Neural progenitor cell (in vitro differentiated cells): ENCODE results near the gene TEAD1. TPM values are rescaled to one million over a fixed set of nuclear protein-coding genes. Genes with fewer than 3 reads are reported as not detected.

Source experiments
- DNase-seq: peaks from one replicate; pipeline ENCODE4 v3.0.0-alpha.2; 2016; ENCODE audit warnings: low spot score
- H2AFZ ChIP-seq: fragments of 200-600 bp; sonication (generic); replicated peaks from 2 replicates; pipeline ENCODE4 v1.6.1; 2016; ENCODE audit warnings: antibody characterized with exemption
- H3F3A ChIP-seq: fragments of 200-600 bp; sonication (generic); 2 replicates; pipeline ENCODE4 v1.6.1; 2016; ENCODE audit warnings: antibody characterized with exemption, low read depth
- H3K27ac ChIP-seq: fragments of 200-600 bp; sonication (generic); 2 replicates; pipeline ENCODE4 v1.5.1; 2016; ENCODE audit warnings: mild to moderate bottlenecking
- H3K27me3 ChIP-seq: fragments of 200-600 bp; sonication (generic); 2 replicates; pipeline ENCODE4 v1.6.1; 2016; ENCODE audit warnings: mild to moderate bottlenecking, moderate library complexity
- H3K36me3 ChIP-seq: fragments of 200-600 bp; sonication (generic); 2 replicates; pipeline ENCODE4 v1.5.1; 2016
- H3K4me1 ChIP-seq: fragments of 200-600 bp; sonication (generic); 2 replicates; pipeline ENCODE4 v1.6.1; 2016; ENCODE audit warnings: mixed run types
- H3K4me2 ChIP-seq: fragments of 200-600 bp; sonication (generic); 2 replicates; pipeline ENCODE4 v1.6.1; 2016
- H3K4me3 ChIP-seq: fragments of 200-600 bp; sonication (generic); 2 replicates; pipeline ENCODE4 v1.5.1; 2016
- H3K79me2 ChIP-seq: fragments of 200-600 bp; sonication (generic); 2 replicates; pipeline ENCODE4 v1.6.1; 2016; ENCODE audit warnings: low read depth
- H3K9ac ChIP-seq: fragments of 200-600 bp; sonication (generic); 2 replicates; pipeline ENCODE4 v1.6.1; 2016
- H3K9me3 ChIP-seq: fragments of 200-600 bp; sonication (generic); 2 replicates; pipeline ENCODE4 v1.5.1; 2016; ENCODE audit warnings: low read depth
- H4K20me1 ChIP-seq: fragments of 200-600 bp; sonication (generic); 2 replicates; pipeline ENCODE4 v1.6.1; 2016; ENCODE audit warnings: low read depth
- H3K27ac Mint-ChIP-seq: 3 replicates; pipeline ENCODE4 v1.8.0; 2021; ENCODE audit warnings: mixed read lengths
- H3K27me3 Mint-ChIP-seq: 2 replicates; pipeline ENCODE4 v1.8.0; 2022; ENCODE audit warnings: low read depth, mild to moderate bottlenecking, inconsistent platforms, moderate library complexity, mixed read lengths; ENCODE audit not compliant: insufficient read depth
- H3K36me3 Mint-ChIP-seq: 3 replicates; pipeline ENCODE4 v1.8.0; 2021; ENCODE audit warnings: mixed read lengths
- H3K4me1 Mint-ChIP-seq: 3 replicates; pipeline ENCODE4 v1.8.0; 2021; ENCODE audit warnings: mixed read lengths
- H3K4me3 Mint-ChIP-seq: 3 replicates; pipeline ENCODE4 v1.8.0; 2021; ENCODE audit warnings: mild to moderate bottlenecking, moderate library complexity, mixed read lengths
- H3K9me3 Mint-ChIP-seq: 3 replicates; pipeline ENCODE4 v1.8.0; 2020; ENCODE audit warnings: mixed read lengths
- CTCF ChIP-seq: fragments of 200-600 bp; sonication (generic); IDR thresholded peaks from 2 replicates; pipeline ENCODE4 v1.5.1; 2017; ENCODE audit warnings: antibody characterized with exemption, mild to moderate bottlenecking
- EZH2 ChIP-seq: fragments of 200-600 bp; sonication (generic); IDR thresholded peaks from 2 replicates; pipeline ENCODE4 v1.6.1; 2017; ENCODE audit warnings: antibody characterized with exemption, mild to moderate bottlenecking, moderate library complexity
- EZH2phosphoT487 ChIP-seq: fragments of 200-600 bp; sonication (generic); IDR thresholded peaks from 2 replicates; pipeline ENCODE4 v1.6.1; 2017; ENCODE audit warnings: antibody characterized with exemption
- total RNA-seq: library from RNA; depleted of rRNA; stranded (reverse); fragments of >200 nt; gene quantifications from 2 replicates; pipeline ENCODE4 v1.2.3, GENCODE V29; 2015; ENCODE audit warnings: low replicate concordance

TEAD1 gene
- total RNA-seq, 1 donor from 2014 or later, result 98.3 TPM

GRCh38 chr11:12767577-12767976 lies 93.4 kb downstream of the TEAD1 start:
- Mint-ChIP-seq H3K9me3 (no peaks in the 10 kb centered on the region), H3K36me3 (peaks cover 25% of the 10 kb centered on the region), H3K4me1 (peaks cover 24% of the 10 kb centered on the region), H3K27me3 (peaks cover 3% of the 10 kb centered on the region), H3K4me3 (no peak overlapping the region), H3K27ac (no peak overlapping the region)
- peaks cover 100% of the 10 kb centered on the region for H3K79me2 ChIP-seq
- H4K20me1 ChIP-seq, result peaks cover 99% of the 10 kb centered on the region
- H3K9ac ChIP-seq, result no peak overlapping the region
- no peaks in the 10 kb centered on the region for H3K9me3 ChIP-seq
- H3K4me3 ChIP-seq, result no peak overlapping the region
- no peaks in the 10 kb centered on the region for H3K36me3 ChIP-seq
- no peak overlapping the region for H3K4me2 ChIP-seq
- no peak overlapping the region for H3K27ac ChIP-seq
- H3K4me1 ChIP-seq, result peaks cover 13% of the 10 kb centered on the region
- TF ChIP-seq CTCF (no peak), EZH2phosphoT487 (no peak)
- H2AFZ ChIP-seq, result no peak overlapping the region
- H3K27me3 ChIP-seq, result no peaks in the 10 kb centered on the region
- no peak for DNase-seq
- no peaks in the 10 kb centered on the region for H3F3A ChIP-seq

GRCh38 chr11:12768726-12769673 lies 94.8 kb downstream of the TEAD1 start:
- H3K27ac ChIP-seq, result no peak overlapping the region
- no peaks in the 10 kb centered on the region for H3K9me3 ChIP-seq
- peaks cover 100% of the 10 kb centered on the region for H3K79me2 ChIP-seq
- no peak for DNase-seq
- no peaks in the 10 kb centered on the region for H3F3A ChIP-seq
- Mint-ChIP-seq H3K9me3 (no peaks in the 10 kb centered on the region), H3K27me3 (peaks cover 3% of the 10 kb centered on the region), H3K4me1 (peaks cover 21% of the 10 kb centered on the region), H3K27ac (no peak overlapping the region), H3K4me3 (no peak overlapping the region), H3K36me3 (peaks cover 33% of the 10 kb centered on the region)
- no peak overlapping the region for H2AFZ ChIP-seq
- peaks cover 99% of the 10 kb centered on the region for H4K20me1 ChIP-seq
- no peak for TF ChIP-seq CTCF
- no peak for TF ChIP-seq EZH2
- no peak for TF ChIP-seq EZH2phosphoT487
- no peak overlapping the region for H3K4me2 ChIP-seq
- peaks cover 13% of the 10 kb centered on the region for H3K4me1 ChIP-seq
- no peaks in the 10 kb centered on the region for H3K36me3 ChIP-seq
- no peak overlapping the region for H3K9ac ChIP-seq
- no peak overlapping the region for H3K4me3 ChIP-seq
- no peaks in the 10 kb centered on the region for H3K27me3 ChIP-seq

- H3K36me3 Mint-ChIP-seq, result peaks cover 27% of the 10 kb centered on the region
- H3K27me3 ChIP-seq, result no peaks in the 10 kb centered on the region
- no peak overlapping the region for H2AFZ ChIP-seq
- H3K27me3 Mint-ChIP-seq, result peaks cover 3% of the 10 kb centered on the region
- no peaks in the 10 kb centered on the region for H3K36me3 ChIP-seq
- H3K79me2 ChIP-seq, result peaks cover 100% of the 10 kb centered on the region
- H3K4me1 Mint-ChIP-seq, result peaks cover 19% of the 10 kb centered on the region
- TF ChIP-seq EZH2 (no peak), EZH2phosphoT487 (no peak), CTCF (no peak)
- no peak overlapping the region for H3K27ac Mint-ChIP-seq
- H4K20me1 ChIP-seq, result peaks cover 99% of the 10 kb centered on the region
- H3F3A ChIP-seq, result no peaks in the 10 kb centered on the region
- H3K4me1 ChIP-seq, result peaks cover 13% of the 10 kb centered on the region
- H3K4me3 ChIP-seq, result no peak overlapping the region
- no peak overlapping the region for H3K27ac ChIP-seq
- no peak overlapping the region for H3K4me3 Mint-ChIP-seq
- no peaks in the 10 kb centered on the region for H3K9me3 ChIP-seq
- no peak for DNase-seq
- no peak overlapping the region for H3K4me2 ChIP-seq
- H3K9ac ChIP-seq, result no peak overlapping the region
- H3K9me3 Mint-ChIP-seq, result no peaks in the 10 kb centered on the region
Observed at GRCh38 chr11:12769834-12770345, 95.7 kb downstream of the TEAD1 start.
